Naive thymus-derived CD4-positive, alpha-beta T cell (primary cell): ENCODE results near the gene GLUD1. TPM values are rescaled to one million over a fixed set of nuclear protein-coding genes. Genes with fewer than 3 reads are reported as not detected.
"Not testable (repeated sequence)": the region's sequence is repeated elsewhere in the genome, so short reads cannot be mapped to it uniquely, and the experiment has no call there.

Source experiments
- ATAC-seq: fragments of 150-1000 bp; cut with Tn5 transposase; 2 replicates; pipeline ENCODE4 v1.10.0; 2021; ENCODE audit warnings: mild to moderate bottlenecking, moderate library complexity
- CTCF ChIA-PET: fragments of 350-600 bp; sonication (Branson Sonifier 250); formaldehyde crosslinking; loops from one replicate; lab custom pipeline; 2021; ENCODE audit warnings: antibody characterized with exemption; lab: Charles Lee
- POLR2A ChIA-PET: fragments of 350-600 bp; sonication (Branson Sonifier 250); formaldehyde crosslinking; loops from one replicate; lab custom pipeline; 2021; ENCODE audit warnings: antibody characterized with exemption, inconsistent platforms; lab: Charles Lee
- DNase-seq, 9 donors: peaks; one replicate each; pipeline versions ENCODE4 v3.0.0 to v3.0.0-alpha.2; 2020 to 2022; ENCODE audit warnings: mixed read lengths in 1 of 9
- H3K27ac ChIP-seq: one replicate; pipeline ENCODE4 v1.7.0; 2013; ENCODE audit warnings: mild to moderate bottlenecking, low read depth, low read length, moderate library complexity
- H3K27me3 ChIP-seq, 2 donors: one replicate each; pipeline ENCODE4 v1.7.0; 2013; ENCODE audit warnings: low read length in 2 of 2, mild to moderate bottlenecking in 2 of 2, moderate library complexity in 2 of 2; ENCODE audit not compliant: control insufficient read depth in 2 of 2, insufficient read depth in 2 of 2
- H3K36me3 ChIP-seq, 3 experiments: 1 replicate in 2 of 3; 2 replicates in 1 of 3; pipeline ENCODE4 v1.7.0; 2013; ENCODE audit warnings: low read length in 3 of 3, mild to moderate bottlenecking in 3 of 3, moderate library complexity in 1 of 3; ENCODE audit not compliant: insufficient read depth in 3 of 3, control insufficient read depth in 2 of 3
- H3K4me1 ChIP-seq, 2 donors: one replicate each; pipeline ENCODE4 v1.7.0; 2013; ENCODE audit warnings: low read length in 2 of 2, mild to moderate bottlenecking in 2 of 2, moderate library complexity in 1 of 2; ENCODE audit not compliant: control insufficient read depth in 2 of 2, insufficient read depth in 2 of 2
- H3K4me3 ChIP-seq: 2 replicates; pipeline ENCODE4 v1.7.0; 2013; ENCODE audit warnings: mild to moderate bottlenecking, low read length
- H3K9me3 ChIP-seq, 3 experiments: 1 replicate in 2 of 3; 2 replicates in 1 of 3; pipeline ENCODE4 v1.7.0; 2013; ENCODE audit warnings: low read length in 3 of 3; ENCODE audit not compliant: control insufficient read depth in 2 of 3
- H3K27ac Mint-ChIP-seq, 9 donors: one replicate each; pipeline ENCODE4 v1.8.0; 2020 to 2022; ENCODE audit warnings: mixed read lengths in 9 of 9, mild to moderate bottlenecking in 8 of 9, moderate library complexity in 5 of 9, inconsistent platforms in 2 of 9
- H3K27me3 Mint-ChIP-seq, 5 donors: one replicate each; pipeline ENCODE4 v1.8.0; 2021 to 2022; ENCODE audit warnings: mixed read lengths in 5 of 5, mild to moderate bottlenecking in 1 of 5
- H3K36me3 Mint-ChIP-seq, 5 donors: one replicate each; pipeline ENCODE4 v1.8.0; 2020 to 2022; ENCODE audit warnings: mixed read lengths in 5 of 5, mild to moderate bottlenecking in 3 of 5, inconsistent platforms in 1 of 5
- H3K4me1 Mint-ChIP-seq, 7 donors: one replicate each; pipeline ENCODE4 v1.8.0; 2020 to 2022; ENCODE audit warnings: mixed read lengths in 7 of 7, mild to moderate bottlenecking in 3 of 7, inconsistent platforms in 1 of 7
- H3K4me3 Mint-ChIP-seq, 10 donors: one replicate each; pipeline ENCODE4 v1.8.0; 2020 to 2022; ENCODE audit warnings: mild to moderate bottlenecking in 10 of 10, mixed read lengths in 10 of 10, moderate library complexity in 6 of 10, inconsistent platforms in 2 of 10
- H3K9me3 Mint-ChIP-seq, 11 donors: one replicate each; pipeline ENCODE4 v1.8.0; 2020 to 2022; ENCODE audit warnings: mixed read lengths in 11 of 11, mild to moderate bottlenecking in 4 of 11, inconsistent platforms in 1 of 11, moderate library complexity in 1 of 11
- intact Hi-C, 2 donors: fragments of 100-400 bp; cut with micrococcal nuclease; formaldehyde crosslinking; loops; one replicate each; pipeline ENCODE4 v1.15.1; 2023
- polyA plus RNA-seq, 2 donors: library from polyadenylated mRNA; unstranded; fragments of 300-500 nt; fragmentation: Illumina TruSeq; gene quantifications; one replicate each; pipeline ENCODE4 v1.2.3, GENCODE V29; 2021
- total RNA-seq, 6 experiments: library from RNA in 5 of 6; stranded (reverse) in 5 of 6; gene quantifications; 1 replicate in 5 of 6; 2 replicates in 1 of 6; pipeline ENCODE4 v1.2.3 and lab custom pipeline; 2021 to 2026

Gene GLUD1
- total and polyA plus RNA-seq, 7 experiments from 2014 or later: 70.2 to 116 (median 94.3) TPM

DNA sequence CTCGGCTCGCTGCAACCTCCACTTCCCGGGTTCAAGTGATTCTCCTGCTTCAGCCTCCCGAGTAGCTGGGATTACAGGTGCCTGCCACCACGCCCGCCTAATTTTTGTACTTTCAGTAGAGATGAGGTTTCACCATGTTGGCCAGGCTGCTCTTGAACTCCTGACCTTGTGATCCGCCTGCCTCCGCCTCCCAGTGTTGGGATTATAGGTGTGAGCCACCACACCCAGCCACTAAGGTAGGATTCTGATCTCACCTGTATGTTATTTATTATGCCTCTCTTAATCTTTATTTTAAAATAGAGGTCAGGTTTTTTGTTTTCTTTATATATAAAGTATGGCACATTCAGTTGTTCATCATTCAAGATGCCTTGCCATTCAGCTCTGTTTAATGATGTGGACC lies 10.1 kb upstream of the GLUD1 start:
- H3K27me3 ChIP-seq, H3K27me3 Mint-ChIP-seq, CTCF ChIA-PET, DNase-seq, ATAC-seq, H3K27ac Mint-ChIP-seq, H3K4me1 ChIP-seq, H3K4me3 Mint-ChIP-seq, POLR2A ChIA-PET, H3K27ac ChIP-seq, intact Hi-C loops, H3K9me3 Mint-ChIP-seq, H3K9me3 ChIP-seq, H3K4me3 ChIP-seq: not testable (repeated sequence)
- peaks cover 6 to 40% (median 19%) of the 10 kb centered on the region in 7 donors for H3K4me1 Mint-ChIP-seq
- peaks cover 0 to 32% (median 0%) of the 10 kb centered on the region in 3 experiments for H3K36me3 ChIP-seq
- H3K36me3 Mint-ChIP-seq: peaks cover 16 to 59% (median 43%) of the 10 kb centered on the region in 5 donors

DNA sequence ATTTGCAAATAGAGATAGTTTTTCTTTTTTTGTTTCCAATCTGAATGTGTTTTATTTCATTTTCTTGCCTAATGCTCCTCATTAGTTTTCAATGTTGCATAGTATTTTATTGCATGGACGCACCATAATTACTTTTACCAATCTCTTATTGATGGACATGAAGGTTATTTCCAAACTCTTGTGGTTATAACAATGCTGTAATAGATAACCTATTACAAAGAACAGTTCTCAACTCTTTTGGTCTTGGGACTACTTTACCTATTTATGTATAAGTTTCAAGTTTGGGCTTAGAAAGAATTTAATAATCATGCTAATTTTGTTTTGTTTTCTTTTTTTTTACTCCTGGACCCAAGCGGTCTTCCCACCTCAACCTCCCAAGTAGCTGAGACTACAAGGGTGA lies 7.4 kb upstream of the GLUD1 start:
- Histone ChIP-seq H3K27ac (no peak overlapping the region), H3K27me3 (no peaks in the 10 kb centered on the region), H3K4me3 (no peak overlapping the region), H3K9me3 (no peaks in the 10 kb centered on the region), H3K4me1 (no peaks in the 10 kb centered on the region), H3K36me3 (peaks cover 0 to 23% (median 0%) of the 10 kb centered on the region in 3 experiments)
- intact Hi-C loops: no loop called here
- Mint-ChIP-seq H3K36me3 (peaks cover 12 to 44% (median 34%) of the 10 kb centered on the region in 5 donors), H3K9me3 (no peaks in the 10 kb centered on the region), H3K27me3 (no peaks in the 10 kb centered on the region), H3K4me3 (no peak overlapping the region), H3K4me1 (peaks cover 6 to 38% (median 24%) of the 10 kb centered on the region in 7 donors), H3K27ac (no peak overlapping the region)
- ChIA-PET POLR2A (no interaction called here), CTCF (no interaction called here)
- DNase-seq (no peak), ATAC-seq (no peak)

DNA sequence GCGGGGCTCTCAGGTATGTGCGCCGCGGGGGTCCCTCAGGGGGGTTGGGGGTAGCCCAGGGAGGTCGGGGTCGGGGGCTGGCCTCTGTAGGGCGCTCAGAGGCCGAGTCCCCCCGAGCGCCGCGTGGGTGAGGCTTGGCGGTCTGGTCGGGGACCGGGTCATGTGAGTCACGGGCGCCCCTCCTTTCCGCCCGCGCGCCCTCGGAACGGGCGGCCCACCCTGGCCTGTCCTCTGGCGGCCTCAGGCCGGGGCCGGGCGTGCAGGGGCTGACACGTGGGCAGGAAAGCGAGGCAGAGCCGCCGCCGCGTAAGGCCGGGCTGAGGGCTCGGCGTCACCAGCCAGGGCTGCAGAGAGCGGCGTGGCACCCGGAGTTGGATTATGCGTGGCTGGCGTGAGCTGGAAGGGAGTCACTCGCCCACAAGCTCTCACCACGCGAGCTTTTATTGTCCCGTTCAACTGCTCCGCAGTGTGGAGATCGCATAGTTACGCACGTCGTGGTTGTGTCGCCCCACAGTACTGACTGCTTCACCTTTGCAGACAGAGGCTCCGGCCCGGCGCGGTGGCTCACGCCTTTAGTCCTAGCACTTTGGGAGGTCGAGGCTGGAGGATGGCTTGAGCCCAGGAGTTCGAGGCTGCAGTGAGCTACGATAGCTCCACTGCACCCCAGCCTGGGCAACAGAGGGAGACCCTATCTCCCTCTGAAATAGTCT lies 748 bp upstream of the GLUD1 start:
- peak; percentile 70 to 84 (median 76) for DNase-seq
- POLR2A ChIA-PET: interaction anchor here (0.6 to 1.8 kb wide), 4 partner anchors 125 to 384 kb away, joined by 3 to 9 read pairs (median 3); partner anchors contain the start of gene ADIRF

DNA sequence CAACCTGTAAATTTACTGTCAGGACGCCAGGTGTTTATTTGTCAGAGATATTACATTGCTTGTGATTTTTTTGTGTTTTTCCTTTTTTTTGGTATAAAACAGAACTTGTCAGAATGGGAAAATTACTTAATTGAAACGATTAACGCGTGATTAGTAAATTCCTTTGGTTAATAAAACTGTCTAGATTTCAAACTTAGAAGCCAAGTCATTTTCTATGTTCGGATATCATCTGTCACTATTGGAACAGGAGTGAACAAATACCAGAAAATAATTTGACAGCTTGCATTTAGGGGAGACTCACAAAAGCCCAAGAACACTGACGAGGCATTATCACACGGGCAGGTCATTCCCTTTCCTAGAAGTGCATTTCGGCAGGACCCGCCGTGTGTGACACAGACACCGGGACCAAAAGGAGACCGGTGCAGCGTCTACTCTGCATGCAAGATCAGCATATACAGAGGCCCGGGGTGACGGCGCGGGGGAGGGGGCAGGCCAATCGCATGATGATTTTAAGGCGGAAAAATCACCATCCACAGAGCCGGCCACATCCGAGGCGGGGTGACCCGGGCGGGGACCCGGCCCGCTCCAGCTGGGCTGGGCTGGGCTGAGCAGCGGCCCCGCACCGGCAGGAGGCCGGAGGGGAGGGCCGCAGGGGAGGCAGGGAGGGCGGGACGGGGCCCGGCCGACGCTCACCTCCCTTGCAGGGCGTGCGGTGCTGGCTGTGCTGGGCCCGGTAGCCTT lies 841 bp downstream of the GLUD1 start:
- Mint-ChIP-seq H3K27me3 (no peaks in the 10 kb centered on the region), H3K36me3 (peaks cover 0 to 9% (median 0%) of the 10 kb centered on the region in 5 donors), H3K4me3 (peak overlapping the region; percentile 83 to 97 (median 94)), H3K9me3 (peaks cover 0 to 2% (median 0%) of the 10 kb centered on the region in 11 donors), H3K4me1 (peaks cover 43 to 65% (median 54%) of the 10 kb centered on the region in 7 donors), H3K27ac (peak overlapping the region; percentile 88 to 97 (median 94))
- Histone ChIP-seq H3K4me1 (peaks cover 12 to 27% of the 10 kb centered on the region in 2 donors), H3K9me3 (no peaks in the 10 kb centered on the region), H3K36me3 (no peaks in the 10 kb centered on the region), H3K27ac (peak overlapping the region; percentile 85), H3K4me3 (peak overlapping the region; percentile 70), H3K27me3 (no peaks in the 10 kb centered on the region)
- intact Hi-C loops: loop anchor here (1.0 to 10.0 kb wide), 11 partner anchors 9 to 771 kb away; partner anchors contain the start of genes KLLN (in 2 of the 2), PTEN (in 2 of the 2), WAPL (in 2 of the 2) and BMPR1A (in 1 of the 2)
- DNase-seq: peak; percentile 32 to 79 (median 51)
- ChIA-PET CTCF (interaction anchor here (0.5 kb wide), 1 partner anchor 55 kb away, joined by 4 read pairs; no protein-coding TSS in a partner anchor), POLR2A (interaction anchor here (0.6 to 1.8 kb wide), 7 partner anchors 16 to 143 kb away, joined by 3 to 5 read pairs (median 3); partner anchors contain the start of gene ADIRF)
- peak; percentile 2 for ATAC-seq

More for the DNA sequence above, 748 bp upstream of the GLUD1 start:
- peak overlapping the region; percentile 88 for H3K27ac ChIP-seq
- peaks cover 34 to 65% (median 48%) of the 10 kb centered on the region in 7 donors for H3K4me1 Mint-ChIP-seq
- CTCF ChIA-PET: no interaction called here
- peak overlapping the region; percentile 79 to 95 (median 89) for H3K27ac Mint-ChIP-seq
- no peaks in the 10 kb centered on the region for H3K9me3 ChIP-seq
- intact Hi-C loops: loop anchor here (1.0 to 10.0 kb wide), 10 partner anchors 124 to 769 kb away; partner anchors contain the start of genes KLLN (in 2 of the 2), PTEN (in 2 of the 2), ATAD1 (in 1 of the 2) and BMPR1A (in 1 of the 2)
- H3K4me3 ChIP-seq: peak overlapping the region; percentile 74
- peaks cover 12 to 27% of the 10 kb centered on the region in 2 donors for H3K4me1 ChIP-seq
- no peaks in the 10 kb centered on the region for H3K27me3 Mint-ChIP-seq
- peaks cover 0 to 2% (median 0%) of the 10 kb centered on the region in 11 donors for H3K9me3 Mint-ChIP-seq
- no peaks in the 10 kb centered on the region for H3K27me3 ChIP-seq
- peak overlapping the region; percentile 85 to 92 (median 90) for H3K4me3 Mint-ChIP-seq
- peaks cover 0 to 16% (median 7%) of the 10 kb centered on the region in 5 donors for H3K36me3 Mint-ChIP-seq
- peak; percentile 73 for ATAC-seq
- peaks cover 0 to 3% (median 0%) of the 10 kb centered on the region in 3 experiments for H3K36me3 ChIP-seq

DNA sequence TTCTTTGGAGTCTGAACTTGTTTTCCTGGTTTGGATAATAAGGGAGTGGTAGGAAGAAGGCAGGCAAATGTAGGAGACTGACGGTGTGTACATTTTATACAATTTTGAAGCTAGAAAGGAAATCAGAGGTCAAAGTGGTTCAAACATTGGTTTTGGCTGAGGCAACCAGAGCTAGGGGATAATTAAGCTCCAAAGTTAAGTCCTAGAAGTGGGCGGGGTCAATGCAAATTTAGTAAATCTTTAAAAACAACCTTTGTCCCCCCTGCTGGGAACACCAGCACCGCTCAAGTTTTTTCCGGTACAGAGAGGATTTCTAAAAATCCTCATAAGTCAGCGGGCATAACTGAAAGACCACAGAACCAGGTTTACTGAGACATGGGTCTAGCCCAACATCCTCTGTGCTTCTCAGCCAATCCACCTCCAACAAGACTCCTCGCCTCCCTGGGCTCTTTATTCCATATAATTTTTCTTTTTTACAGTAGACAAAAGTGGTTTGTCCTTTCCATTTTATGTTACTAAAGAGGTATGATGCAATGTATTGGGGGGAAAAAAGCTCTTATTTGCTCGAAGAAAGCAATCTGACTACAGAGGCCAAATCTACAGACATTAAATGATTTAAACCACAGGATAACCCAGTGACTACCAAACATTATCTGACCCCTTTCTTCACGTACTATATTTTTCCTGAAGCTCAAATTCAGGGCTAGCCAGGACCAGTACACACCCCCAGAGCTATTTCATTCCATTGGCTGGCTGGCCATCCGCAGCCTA lies 1.6 kb downstream of the GLUD1 start:
- Mint-ChIP-seq H3K4me1 (peaks cover 47 to 71% (median 59%) of the 10 kb centered on the region in 7 donors), H3K36me3 (peaks cover 0 to 9% (median 0%) of the 10 kb centered on the region in 5 donors), H3K27me3 (no peaks in the 10 kb centered on the region), H3K27ac (peak overlapping the region; percentile 88 to 95 (median 93)), H3K9me3 (peaks cover 0 to 2% (median 0%) of the 10 kb centered on the region in 11 donors), H3K4me3 (peak overlapping the region; percentile 83 to 97 (median 94))
- H3K9me3 ChIP-seq: no peaks in the 10 kb centered on the region
- no peak for ATAC-seq
- peak overlapping the region; percentile 85 for H3K27ac ChIP-seq
- intact Hi-C loops: loop anchor here (1.0 to 10.0 kb wide), 6 partner anchors 8 to 772 kb away; partner anchors contain the start of genes KLLN (in 2 of the 2), PTEN (in 2 of the 2) and WAPL (in 2 of the 2)
- peak in 6 of 9 donors; percentile 14 to 47 (median 18) for DNase-seq
- POLR2A ChIA-PET: interaction anchor here (0.6 to 1.8 kb wide), 8 partner anchors 11 to 143 kb away, joined by 3 to 5 read pairs (median 4); partner anchors contain the start of gene ADIRF
- peaks cover 12 to 27% of the 10 kb centered on the region in 2 donors for H3K4me1 ChIP-seq
- CTCF ChIA-PET: interaction anchor here (0.5 to 1.5 kb wide), 3 partner anchors 9 to 988 kb away, joined by 3 to 4 read pairs (median 4); no protein-coding TSS in a partner anchor
- no peaks in the 10 kb centered on the region for H3K36me3 ChIP-seq
- peak overlapping the region; percentile 70 for H3K4me3 ChIP-seq
- no peaks in the 10 kb centered on the region for H3K27me3 ChIP-seq
